ENCODE data around the gene NXN. TPM values are rescaled to one million over a fixed set of nuclear protein-coding genes. Genes with fewer than 3 reads are reported as not detected.
"Not testable (repeated sequence)": the region's sequence is repeated elsewhere in the genome, so short reads cannot be mapped to it uniquely, and the experiment has no call there.

NXN gene
- total RNA-seq, 2 experiments from 2014 or later, result 0.14 to 0.70 TPM

DNA sequence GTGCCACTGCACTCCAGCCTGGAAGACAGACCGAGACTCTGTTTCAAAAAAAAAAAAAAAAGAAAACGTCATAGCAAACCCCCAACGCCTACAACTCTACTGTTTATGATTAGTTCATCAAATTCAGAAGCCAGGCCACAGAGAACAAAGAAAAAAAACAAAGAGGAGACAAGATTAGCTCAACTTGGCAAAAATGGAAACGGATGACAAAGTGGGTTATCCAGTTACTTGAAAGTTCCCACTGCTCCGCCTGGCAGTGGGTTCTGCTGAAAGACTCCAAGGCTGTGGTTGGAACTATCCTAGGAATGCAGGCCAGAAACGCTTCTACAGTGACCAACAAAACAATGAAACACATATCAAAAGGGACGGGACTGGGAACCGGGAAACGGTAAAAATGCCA lies 144.3 kb downstream of the NXN start:
- no peak for DNase-seq
- H3K36me3 Mint-ChIP-seq, result no peaks in the 10 kb centered on the region

DNA sequence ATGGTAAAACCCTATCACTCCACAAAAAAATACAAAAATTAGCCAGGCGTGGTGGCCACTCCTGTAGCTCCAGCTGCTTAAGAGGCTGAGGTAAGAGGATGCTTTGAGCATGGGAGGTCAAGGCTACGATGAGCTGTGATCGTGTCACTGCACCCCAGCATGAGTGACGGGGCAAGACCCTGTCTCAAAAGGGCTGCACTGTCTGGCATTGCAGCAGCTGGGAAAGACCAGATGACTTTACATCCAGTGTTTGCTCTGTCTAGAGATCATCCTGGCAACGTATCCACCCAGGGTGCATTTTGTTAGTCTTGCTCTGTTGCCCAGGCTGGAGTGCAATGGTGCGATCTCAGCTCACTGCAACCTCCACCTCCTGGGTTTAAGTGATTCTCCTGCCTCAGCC lies 145.4 kb downstream of the NXN start:
- Mint-ChIP-seq H3K4me1 (no peaks in the 10 kb centered on the region), H3K4me3 (no peak overlapping the region), H3K27me3 (no peaks in the 10 kb centered on the region), H3K9me3 (ENCODE audit: low read depth) (no peaks in the 10 kb centered on the region), H3K36me3 (no peaks in the 10 kb centered on the region), H3K27ac (no peak overlapping the region)
- ATAC-seq, result no peak
- CTCF ChIA-PET, result no interaction called here
- DNase-seq, result no peak

More for the DNA sequence above, 144.3 kb downstream of the NXN start:
- no peak for ATAC-seq
- Mint-ChIP-seq H3K27ac (no peak overlapping the region), H3K27me3 (no peaks in the 10 kb centered on the region), H3K4me1 (no peaks in the 10 kb centered on the region), H3K4me3 (no peak overlapping the region), H3K9me3 (ENCODE audit: low read depth) (no peaks in the 10 kb centered on the region)
- CTCF ChIA-PET, result no interaction called here

DNA sequence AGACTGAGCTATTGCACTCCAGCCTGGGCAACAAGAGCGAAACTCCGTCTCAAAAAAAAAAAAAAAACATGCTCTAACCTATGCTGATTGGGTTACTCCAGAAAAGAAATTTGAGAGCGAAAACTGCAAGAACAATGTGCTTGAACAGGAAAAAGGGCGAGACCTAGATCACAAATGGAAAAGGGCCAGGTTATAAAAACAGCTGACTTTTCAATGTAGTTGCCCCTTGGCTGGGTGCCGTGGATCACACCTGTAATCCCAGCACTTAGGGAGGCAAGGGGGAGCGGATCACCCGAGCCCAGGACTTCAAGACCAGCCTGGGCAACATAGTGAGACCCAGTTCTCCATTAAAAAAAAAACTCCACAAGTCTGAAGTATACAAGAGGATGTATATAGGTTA lies 148.6 kb downstream of the NXN start:
- Mint-ChIP-seq H3K9me3 (ENCODE audit: low read depth) (no peaks in the 10 kb centered on the region), H3K4me1 (no peaks in the 10 kb centered on the region), H3K27me3 (no peaks in the 10 kb centered on the region), H3K4me3 (no peak overlapping the region), H3K27ac (no peak overlapping the region), H3K36me3 (no peaks in the 10 kb centered on the region)
- DNase-seq (no peak), ATAC-seq (no peak)
- CTCF ChIA-PET, result interaction anchor here (0.6 kb wide), 1 partner anchor 65 kb away, joined by 3 read pairs; no protein-coding TSS in a partner anchor

DNA sequence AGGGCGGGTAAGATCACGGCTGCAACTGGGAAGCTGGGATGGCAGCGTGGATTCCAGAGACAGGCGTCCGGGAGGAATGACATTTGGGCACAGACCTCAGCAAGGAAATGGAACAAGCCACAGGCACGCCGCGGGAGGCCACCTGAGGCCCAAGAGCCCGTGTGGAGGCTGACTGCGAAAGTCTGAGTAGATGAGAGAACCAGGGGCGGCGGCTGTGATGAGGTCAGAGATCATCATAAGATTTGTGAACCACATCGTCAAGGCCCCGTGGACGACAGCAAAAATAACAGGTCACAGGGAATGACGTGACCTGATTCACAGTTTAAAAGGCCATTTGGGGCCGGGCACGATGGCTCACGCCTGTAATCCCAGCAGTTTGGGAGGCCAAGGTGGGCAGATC lies 149.2 kb downstream of the NXN start:
- Mint-ChIP-seq H3K27ac (no peak overlapping the region), H3K9me3 (ENCODE audit: low read depth) (no peaks in the 10 kb centered on the region), H3K4me3 (no peak overlapping the region), H3K4me1 (no peaks in the 10 kb centered on the region), H3K36me3 (no peaks in the 10 kb centered on the region), H3K27me3 (no peaks in the 10 kb centered on the region)
- no peak for DNase-seq
- no peak for ATAC-seq
- CTCF ChIA-PET, result interaction anchor here (0.6 kb wide), 1 partner anchor 66 kb away, joined by 3 read pairs; no protein-coding TSS in a partner anchor

DNA sequence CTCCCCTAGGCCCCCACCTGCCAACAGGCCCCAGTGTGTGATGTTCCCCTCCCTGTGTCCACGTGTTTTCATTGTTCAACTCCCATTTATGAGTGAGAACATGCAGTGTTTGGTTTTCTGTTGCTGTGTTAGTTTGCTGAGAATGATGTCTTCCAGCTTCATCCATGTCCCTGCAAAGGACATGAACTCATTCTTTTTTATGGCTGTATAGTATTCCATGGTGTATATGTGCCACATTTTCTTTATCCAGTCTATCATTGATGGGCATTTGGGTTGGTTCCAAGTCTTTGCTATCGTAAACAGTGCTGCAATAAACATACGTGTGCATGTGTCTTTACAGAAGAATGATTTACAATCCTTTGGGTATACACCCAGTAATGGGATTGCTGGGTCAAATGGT lies 150.0 kb downstream of the NXN start:
- DNase-seq; H3K27me3 Mint-ChIP-seq; H3K4me1 Mint-ChIP-seq; H3K9me3 Mint-ChIP-seq (ENCODE audit: low read depth); H3K4me3 Mint-ChIP-seq; H3K27ac Mint-ChIP-seq; H3K36me3 Mint-ChIP-seq; CTCF ChIA-PET; ATAC-seq: not testable (repeated sequence)

DNA sequence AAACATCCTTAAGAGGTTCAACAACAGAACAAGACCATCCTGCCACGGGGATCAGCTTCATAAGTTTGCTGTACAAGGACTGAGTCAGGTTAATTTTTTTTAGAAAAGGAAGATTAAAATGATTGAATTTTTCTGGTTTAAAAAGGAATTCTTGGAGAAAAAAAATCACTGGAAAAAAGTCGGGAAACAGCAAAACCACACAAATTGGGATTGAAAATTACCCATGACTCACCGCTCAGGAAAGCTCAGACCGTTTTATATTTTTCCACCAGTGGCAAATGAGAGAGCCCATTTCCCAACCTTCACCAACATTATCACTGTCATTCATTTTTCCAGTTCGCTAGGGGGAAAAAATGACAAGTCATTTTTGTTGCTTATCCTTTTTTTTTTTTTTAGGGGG lies 150.8 kb downstream of the NXN start:
- H3K27me3 Mint-ChIP-seq, result no peaks in the 10 kb centered on the region
- no peaks in the 10 kb centered on the region for H3K4me1 Mint-ChIP-seq
- no peak overlapping the region for H3K27ac Mint-ChIP-seq
- ATAC-seq (no peak), DNase-seq (no peak)
- H3K9me3 Mint-ChIP-seq (ENCODE audit: low read depth), result no peaks in the 10 kb centered on the region
- H3K4me3 Mint-ChIP-seq, result no peak overlapping the region
- CTCF ChIA-PET, result no interaction called here
- H3K36me3 Mint-ChIP-seq, result no peaks in the 10 kb centered on the region

DNA sequence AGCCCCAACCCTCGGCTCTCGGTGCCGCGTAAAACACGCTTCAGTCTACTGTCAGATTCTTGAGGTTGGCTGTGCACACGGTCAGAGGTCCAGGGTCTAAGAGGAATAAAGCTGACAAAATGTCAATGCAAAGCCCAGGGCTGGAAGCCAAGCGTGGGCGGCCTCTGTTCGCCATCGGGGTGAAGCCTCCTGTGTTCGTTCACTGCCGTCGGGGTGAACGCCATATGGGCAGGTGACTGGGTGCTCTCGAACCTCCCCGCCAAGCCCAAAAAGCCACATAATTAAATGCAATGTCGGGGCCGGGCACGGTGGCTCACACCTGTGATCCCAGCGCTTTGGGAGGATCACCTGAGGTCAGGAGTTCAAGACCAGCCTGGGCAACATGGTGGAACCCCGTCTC lies 152.8 kb downstream of the NXN start:
- H3K36me3 Mint-ChIP-seq, result no peaks in the 10 kb centered on the region
- CTCF ChIA-PET, result no interaction called here

DNA sequence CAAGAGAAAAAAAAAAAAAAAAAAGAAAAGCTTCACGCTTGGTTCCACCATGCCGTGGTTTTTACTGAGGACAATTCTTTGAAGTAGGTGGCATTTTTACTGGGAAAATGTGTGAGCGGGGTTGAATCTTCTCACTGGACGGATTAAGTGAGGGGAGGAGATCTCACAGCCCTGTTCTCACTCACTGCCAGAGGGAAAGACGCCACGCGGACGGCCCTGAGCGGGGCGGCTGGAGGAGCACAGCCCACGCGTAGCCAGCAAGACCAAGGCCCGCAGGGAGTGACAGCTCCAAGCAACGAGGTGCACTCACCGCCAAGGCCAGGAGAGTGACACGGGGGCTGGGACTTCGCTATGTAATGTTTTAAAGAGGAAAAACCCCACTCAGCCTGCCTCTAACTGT lies 154.4 kb downstream of the NXN start:
- DNase-seq (no peak), ATAC-seq (no peak)
- Mint-ChIP-seq H3K36me3 (no peaks in the 10 kb centered on the region), H3K4me3 (no peak overlapping the region), H3K27me3 (no peaks in the 10 kb centered on the region), H3K9me3 (ENCODE audit: low read depth) (no peaks in the 10 kb centered on the region), H3K4me1 (no peaks in the 10 kb centered on the region), H3K27ac (no peak overlapping the region)
- CTCF ChIA-PET, result no interaction called here

More for the DNA sequence above, 152.8 kb downstream of the NXN start:
- Mint-ChIP-seq H3K27me3 (no peaks in the 10 kb centered on the region), H3K27ac (no peak overlapping the region), H3K4me3 (no peak overlapping the region), H3K4me1 (no peaks in the 10 kb centered on the region), H3K9me3 (ENCODE audit: low read depth) (no peaks in the 10 kb centered on the region)
- no peak for ATAC-seq
- no peak for DNase-seq

DNA sequence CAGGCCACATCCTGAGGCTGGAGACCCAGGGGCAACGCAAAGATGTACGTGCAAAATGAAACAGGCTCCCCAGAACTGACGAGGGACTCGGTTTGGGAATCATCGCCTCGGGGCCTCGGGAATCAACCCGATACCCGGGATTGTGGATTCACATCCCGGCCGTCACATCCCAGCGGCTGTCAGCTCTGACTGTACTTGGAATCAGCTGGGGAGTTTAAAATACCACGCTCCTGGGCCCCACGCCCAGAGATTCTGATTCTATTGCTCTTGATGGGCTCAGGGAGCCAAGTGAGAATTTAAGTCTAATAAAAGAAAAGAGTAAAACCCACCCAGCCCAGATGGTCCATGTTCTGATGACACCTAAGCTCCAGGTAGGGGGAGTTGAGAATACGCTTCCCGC lies 155.2 kb downstream of the NXN start:
- H3K36me3 Mint-ChIP-seq, result no peaks in the 10 kb centered on the region
- DNase-seq, result no peak
- ATAC-seq, result no peak
- H3K9me3 Mint-ChIP-seq (ENCODE audit: low read depth), result no peaks in the 10 kb centered on the region
- no peak overlapping the region for H3K4me3 Mint-ChIP-seq
- H3K4me1 Mint-ChIP-seq, result no peaks in the 10 kb centered on the region
- CTCF ChIA-PET, result interaction anchor here (0.6 kb wide), 1 partner anchor 39 kb away, joined by 4 read pairs; no protein-coding TSS in a partner anchor
- no peak overlapping the region for H3K27ac Mint-ChIP-seq
- H3K27me3 Mint-ChIP-seq, result no peaks in the 10 kb centered on the region

DNA sequence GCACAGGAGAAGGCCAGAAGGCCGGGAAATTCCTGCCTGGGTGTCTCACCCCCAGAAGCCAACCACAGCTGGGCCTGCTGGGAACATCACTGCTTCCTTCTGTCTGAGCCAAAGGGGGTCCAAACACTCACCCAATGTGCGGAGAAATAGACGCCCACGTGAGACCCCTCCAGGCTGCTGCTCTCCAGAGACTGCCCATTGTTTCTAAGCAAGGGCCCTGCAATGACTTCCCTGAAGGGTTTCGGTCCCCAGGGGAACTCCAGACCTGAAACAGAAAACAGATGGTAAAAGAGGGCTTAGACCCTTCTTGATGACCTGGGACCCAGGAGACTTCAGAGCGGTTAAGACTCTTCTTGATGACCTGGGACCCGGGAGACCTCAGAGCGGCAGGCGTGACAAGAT lies 156.1 kb downstream of the NXN start:
- DNase-seq (no peak), ATAC-seq (no peak)
- Mint-ChIP-seq H3K9me3 (ENCODE audit: low read depth) (no peaks in the 10 kb centered on the region), H3K27me3 (no peaks in the 10 kb centered on the region), H3K36me3 (no peaks in the 10 kb centered on the region), H3K4me3 (no peak overlapping the region), H3K4me1 (no peaks in the 10 kb centered on the region), H3K27ac (no peak overlapping the region)
- CTCF ChIA-PET, result no interaction called here

DNA sequence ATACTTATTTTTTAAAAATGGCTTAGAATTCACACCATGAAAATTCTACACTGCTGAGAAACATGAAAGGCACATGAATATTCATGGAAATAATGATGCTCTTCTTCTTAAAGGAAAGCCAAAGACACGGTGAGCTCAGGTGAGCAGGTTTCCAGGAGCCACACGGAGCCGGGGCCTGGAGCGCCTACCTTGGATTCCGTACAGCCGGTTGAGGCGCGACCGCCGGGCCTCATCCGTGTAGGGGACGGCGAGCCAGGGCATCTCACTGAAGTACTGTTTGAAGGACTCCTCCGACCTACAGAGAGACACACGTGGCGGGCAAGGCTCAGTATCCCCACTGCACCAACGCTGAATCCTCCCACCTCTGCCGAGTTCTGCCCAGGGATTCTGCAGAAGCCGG lies 160.3 kb downstream of the NXN start:
- CTCF ChIA-PET, result no interaction called here
- Mint-ChIP-seq H3K36me3 (no peaks in the 10 kb centered on the region), H3K27ac (no peak overlapping the region), H3K9me3 (ENCODE audit: low read depth) (no peaks in the 10 kb centered on the region), H3K27me3 (no peaks in the 10 kb centered on the region), H3K4me1 (no peaks in the 10 kb centered on the region), H3K4me3 (no peak overlapping the region)
- ATAC-seq (no peak), DNase-seq (no peak)

DNA sequence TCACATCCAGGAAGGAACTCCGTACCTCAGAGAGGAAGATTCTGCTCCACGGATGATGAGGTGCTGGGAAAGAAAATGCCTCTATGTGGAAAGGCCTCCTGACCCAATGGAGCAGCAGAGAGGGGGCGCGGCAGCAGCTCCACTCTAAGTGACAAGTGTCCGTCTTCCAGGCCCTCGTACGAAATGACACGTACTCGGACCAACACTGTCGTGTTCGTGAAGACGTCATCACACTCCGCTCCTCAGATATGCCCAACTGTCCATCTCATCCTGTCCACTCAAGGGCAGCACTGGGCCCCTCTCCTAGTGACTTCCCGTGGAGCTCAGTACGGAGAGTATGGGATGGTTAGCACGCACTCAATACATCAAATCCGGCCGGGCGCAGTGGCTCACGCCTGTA lies 165.2 kb downstream of the NXN start:
- DNase-seq, result no peak
- CTCF ChIA-PET, result no interaction called here
- Mint-ChIP-seq H3K9me3 (ENCODE audit: low read depth) (peaks cover 4% of the 10 kb centered on the region), H3K36me3 (no peaks in the 10 kb centered on the region), H3K4me3 (no peak overlapping the region), H3K27ac (no peak overlapping the region), H3K27me3 (no peaks in the 10 kb centered on the region), H3K4me1 (no peaks in the 10 kb centered on the region)
- ATAC-seq, result no peak

DNA sequence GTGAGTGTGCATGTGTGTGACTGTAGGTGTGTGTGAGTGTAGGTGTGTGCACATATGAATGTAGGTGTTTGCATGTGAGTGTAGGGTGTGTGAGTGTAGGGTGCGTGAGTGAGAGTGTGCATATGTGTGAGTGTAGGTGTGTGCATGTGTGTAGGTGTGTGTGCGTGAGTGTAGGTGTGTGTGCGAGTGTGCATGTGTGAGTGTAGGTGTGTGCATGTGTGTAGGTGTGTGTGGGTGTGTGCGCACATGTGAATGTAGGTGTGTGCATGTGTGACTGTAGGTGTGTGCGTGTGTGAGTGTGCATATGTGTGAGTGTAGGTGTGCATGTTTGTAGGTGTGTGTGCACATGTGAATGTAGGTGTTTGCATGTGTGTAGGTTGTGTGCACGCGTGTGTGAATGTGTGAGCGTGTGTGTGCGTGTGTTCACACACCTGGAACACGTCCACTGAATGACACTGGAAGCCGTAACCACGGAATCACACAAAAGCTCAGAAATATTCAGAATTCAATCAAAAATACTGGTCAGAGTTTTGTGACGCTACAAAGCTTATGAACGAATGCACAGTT lies 166.9 kb downstream of the NXN start:
- DNase-seq, result no peak
- no peak overlapping the region for H3K4me3 Mint-ChIP-seq
- H3K27ac Mint-ChIP-seq, result no peak overlapping the region
- H3K36me3 Mint-ChIP-seq, result no peaks in the 10 kb centered on the region
- H3K27me3 Mint-ChIP-seq, result no peaks in the 10 kb centered on the region
- ATAC-seq, result no peak
- H3K4me1 Mint-ChIP-seq, result no peaks in the 10 kb centered on the region
- CTCF ChIA-PET, result no interaction called here
- H3K9me3 Mint-ChIP-seq (ENCODE audit: low read depth), result peaks cover 4% of the 10 kb centered on the region

DNA sequence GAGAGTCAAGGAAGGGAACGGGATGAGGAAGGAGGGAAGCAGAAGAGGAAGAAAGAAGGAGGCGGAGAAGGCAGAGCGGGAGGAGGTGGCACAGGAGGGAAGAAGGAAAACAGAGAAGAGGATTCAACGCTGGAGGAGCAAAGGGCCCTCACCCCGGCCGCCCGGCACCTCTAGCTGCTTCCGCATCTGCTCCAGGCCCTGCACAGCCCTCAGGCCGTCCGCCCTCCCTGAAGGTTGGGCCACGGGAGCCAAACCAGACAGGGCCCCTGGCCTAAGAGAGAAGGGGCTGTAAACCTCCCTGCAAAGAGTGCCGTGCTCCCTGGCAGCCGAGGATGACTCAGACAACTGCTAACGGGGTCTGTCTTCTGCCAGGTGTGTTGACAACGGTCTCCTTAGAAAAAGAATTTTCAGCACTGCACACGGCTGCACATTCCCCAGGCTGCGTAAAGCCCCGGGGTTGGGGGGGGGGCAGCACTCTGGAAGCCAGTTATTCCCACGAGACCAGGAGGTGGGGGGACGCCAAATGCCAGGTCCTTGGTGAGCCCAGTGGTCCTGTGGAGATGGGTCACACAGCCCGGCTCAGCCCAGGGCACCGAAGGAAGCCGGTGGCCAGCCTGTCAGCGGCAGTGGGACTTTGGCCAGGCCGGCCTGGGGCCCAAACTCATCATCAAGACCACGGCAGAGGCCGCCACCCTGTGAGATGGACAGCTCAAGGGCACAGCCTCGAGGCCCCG lies 168.4 kb downstream of the NXN start:
- CTCF ChIA-PET, result no interaction called here
- Mint-ChIP-seq H3K36me3 (no peaks in the 10 kb centered on the region), H3K4me3 (no peak overlapping the region), H3K27me3 (no peaks in the 10 kb centered on the region), H3K27ac (no peak overlapping the region), H3K4me1 (no peaks in the 10 kb centered on the region), H3K9me3 (ENCODE audit: low read depth) (peaks cover 4% of the 10 kb centered on the region)
- DNase-seq, result no peak
- ATAC-seq, result no peak
